Mesothelial cell of epicardium (in vitro differentiated cells): Measurements from ENCODE around the gene TUT4. TPM values are rescaled to one million over a fixed set of nuclear protein-coding genes. Genes with fewer than 3 reads are reported as not detected.
"Not testable (repeated sequence)": the region's sequence is repeated elsewhere in the genome, so short reads cannot be mapped to it uniquely, and the experiment has no call there.

Experiments used
- DNase-seq, 2 experiments: peaks; one replicate each; pipeline ENCODE4 v3.0.0; 2021; ENCODE audit warnings: low spot score in 2 of 2; ENCODE audit not compliant: unreplicated experiment in 2 of 2
- H3K27ac Mint-ChIP-seq: 2 replicates; pipeline ENCODE4 v1.8.0; 2021; ENCODE audit warnings: mixed read lengths
- H3K27me3 Mint-ChIP-seq: 2 replicates; pipeline ENCODE4 v1.8.0; 2021; ENCODE audit warnings: low read depth, mixed read lengths
- H3K36me3 Mint-ChIP-seq: 2 replicates; pipeline ENCODE4 v1.8.0; 2021; ENCODE audit warnings: mixed read lengths
- H3K4me1 Mint-ChIP-seq: 2 replicates; pipeline ENCODE4 v1.8.0; 2021; ENCODE audit warnings: mixed read lengths
- H3K4me3 Mint-ChIP-seq: 2 replicates; pipeline ENCODE4 v1.8.0; 2021; ENCODE audit warnings: mild to moderate bottlenecking, moderate library complexity, mixed read lengths
- H3K9me3 Mint-ChIP-seq: 2 replicates; pipeline ENCODE4 v1.8.0; 2021; ENCODE audit warnings: mixed read lengths
- CTCF ChIP-seq: fragments of 200-600 bp; sonication (generic); IDR thresholded peaks from one replicate; pipeline ENCODE4 v1.5.0; 2021; ENCODE audit warnings: antibody characterized with exemption; ENCODE audit not compliant: unreplicated experiment
- total RNA-seq: library from RNA; stranded (reverse); gene quantifications from 3 replicates; pipeline ENCODE4 v1.2.1, GENCODE V29; 2021

Gene TUT4
- total RNA-seq, 1 donor from 2014 or later, result 129 TPM

- no peak overlapping the region for H3K4me3 Mint-ChIP-seq
- H3K9me3 Mint-ChIP-seq, result no peaks in the 10 kb centered on the region
- H3K36me3 Mint-ChIP-seq, result no peaks in the 10 kb centered on the region
- H3K27ac Mint-ChIP-seq, result no peak overlapping the region
- H3K27me3 Mint-ChIP-seq, result no peaks in the 10 kb centered on the region
- TF ChIP-seq CTCF, result no peak
- DNase-seq, result no peak
- H3K4me1 Mint-ChIP-seq, result peaks cover 18% of the 10 kb centered on the region
These were observed 35.6 kb upstream of the TUT4 start for GRCh38 chr1:52588535-52588934.

- TF ChIP-seq CTCF, result no peak
- Mint-ChIP-seq H3K9me3 (no peaks in the 10 kb centered on the region), H3K4me1 (peaks cover 18% of the 10 kb centered on the region), H3K36me3 (no peaks in the 10 kb centered on the region), H3K27ac (no peak overlapping the region), H3K27me3 (no peaks in the 10 kb centered on the region), H3K4me3 (no peak overlapping the region)
- DNase-seq, result no peak
These were observed 35.1 kb upstream of the TUT4 start for GRCh38 chr1:52588027-52588426.

DNA sequence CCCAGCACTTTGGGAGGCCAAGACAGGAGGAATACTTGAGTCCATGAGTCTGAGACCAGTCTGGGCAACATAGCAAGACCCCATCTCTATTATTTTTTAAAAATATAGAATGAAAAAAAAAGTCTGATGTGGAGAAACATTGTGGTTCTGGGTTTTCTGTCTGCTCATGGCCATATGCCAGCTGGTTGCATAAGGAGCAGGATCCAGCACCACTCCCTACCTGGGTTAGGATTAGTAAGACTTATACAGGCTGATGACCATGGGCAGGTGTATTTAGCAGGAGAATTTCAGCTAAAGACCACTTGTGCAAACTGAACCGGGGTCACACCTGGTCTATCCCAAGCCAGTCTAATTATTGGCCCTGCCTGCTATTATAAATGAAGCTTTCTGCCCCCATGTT is 32.6 kb upstream of the TUT4 start:
- Mint-ChIP-seq H3K36me3 (no peaks in the 10 kb centered on the region), H3K9me3 (no peaks in the 10 kb centered on the region), H3K27me3 (no peaks in the 10 kb centered on the region)

DNA sequence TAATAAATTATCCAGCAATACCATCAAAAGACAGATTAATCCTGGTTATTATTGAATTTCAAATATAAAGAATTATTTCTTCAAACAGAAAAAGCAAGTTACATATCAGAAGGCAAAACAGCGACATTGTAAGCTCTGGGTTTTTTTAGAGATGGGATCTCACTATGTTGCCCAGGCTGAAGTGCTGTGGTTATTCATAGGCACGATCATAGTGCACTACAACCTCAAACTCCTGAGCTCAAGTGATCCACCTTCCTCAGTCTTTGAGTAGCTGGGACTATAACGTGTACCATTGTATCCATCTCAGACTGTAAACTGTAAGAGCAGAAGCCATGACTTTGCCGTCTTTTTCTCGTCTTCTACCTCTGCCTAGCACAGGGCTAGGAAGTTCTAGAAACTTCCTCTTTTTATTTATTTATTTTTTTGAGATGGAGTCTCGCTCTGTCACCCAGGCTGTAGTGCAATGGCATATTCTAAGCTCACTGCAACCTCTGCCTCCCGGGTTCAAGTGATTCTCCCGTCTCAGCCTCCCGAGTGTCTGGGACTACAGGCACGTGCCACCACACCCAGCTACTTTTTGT is 29.3 kb upstream of the TUT4 start:
- Mint-ChIP-seq H3K36me3 (no peaks in the 10 kb centered on the region), H3K4me3 (no peak overlapping the region), H3K4me1 (peaks cover 7% of the 10 kb centered on the region), H3K27me3 (no peaks in the 10 kb centered on the region), H3K27ac (no peak overlapping the region), H3K9me3 (no peaks in the 10 kb centered on the region)
- TF ChIP-seq CTCF, result no peak
- no peak for DNase-seq

More for the DNA sequence above, 32.6 kb upstream of the TUT4 start:
- no peak for DNase-seq
- H3K4me3 Mint-ChIP-seq, result no peak overlapping the region
- no peak for TF ChIP-seq CTCF
- H3K27ac Mint-ChIP-seq, result no peak overlapping the region
- H3K4me1 Mint-ChIP-seq, result peaks cover 14% of the 10 kb centered on the region

DNA sequence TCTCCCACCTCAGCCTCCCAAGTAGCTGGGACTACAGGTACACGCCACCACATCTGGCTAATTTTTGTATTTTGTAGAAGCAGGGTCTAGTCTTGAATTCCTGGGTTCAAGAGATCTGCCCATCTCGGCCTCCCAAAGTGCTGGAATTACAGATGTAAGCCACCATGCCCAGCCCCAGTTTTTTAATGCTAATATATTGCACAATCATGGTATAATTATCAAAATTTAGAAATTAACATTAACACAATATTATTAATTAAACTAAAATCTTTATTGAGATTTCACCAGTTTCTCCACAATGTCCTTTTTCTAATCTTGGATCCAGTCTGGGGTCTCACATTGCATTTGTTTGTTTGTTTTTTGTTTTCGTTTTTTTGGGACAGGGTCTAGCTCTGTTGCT is 27.4 kb upstream of the TUT4 start:
- no peak for TF ChIP-seq CTCF
- H3K4me3 Mint-ChIP-seq, result no peak overlapping the region
- peaks cover 2% of the 10 kb centered on the region for H3K4me1 Mint-ChIP-seq
- no peak overlapping the region for H3K27ac Mint-ChIP-seq
- no peak for DNase-seq
- H3K27me3 Mint-ChIP-seq, result no peaks in the 10 kb centered on the region
- H3K9me3 Mint-ChIP-seq, result no peaks in the 10 kb centered on the region
- H3K36me3 Mint-ChIP-seq, result no peaks in the 10 kb centered on the region

- no peak overlapping the region for H3K4me3 Mint-ChIP-seq
- TF ChIP-seq CTCF, result no peak
- DNase-seq, result no peak
- peaks cover 2% of the 10 kb centered on the region for H3K4me1 Mint-ChIP-seq
- H3K27me3 Mint-ChIP-seq, result no peaks in the 10 kb centered on the region
- H3K27ac Mint-ChIP-seq, result peak overlapping the region; percentile 2
- H3K36me3 Mint-ChIP-seq, result no peaks in the 10 kb centered on the region
- no peaks in the 10 kb centered on the region for H3K9me3 Mint-ChIP-seq
These were observed 26.5 kb upstream of the TUT4 start for GRCh38 chr1:52579415-52579814.

- H3K36me3 Mint-ChIP-seq, H3K4me3 Mint-ChIP-seq, DNase-seq, H3K9me3 Mint-ChIP-seq, H3K4me1 Mint-ChIP-seq, H3K27ac Mint-ChIP-seq, H3K27me3 Mint-ChIP-seq: not testable (repeated sequence)
These were observed 25.2 kb upstream of the TUT4 start for GRCh38 chr1:52578066-52578465.
